BLaER1 treated with 17β-estradiol and CSF1 and Interleukin-3, amounts not matched to agents 10 nM and 100 nM (cell line): ENCODE results near the gene DNAJC5.
"Not testable (repeated sequence)": the region's sequence is repeated elsewhere in the genome, so short reads cannot be mapped to it uniquely, and the experiment has no call there.

ENCODE experiments used
- H3K27ac ChIP-seq, 11 experiments: shearing (Covaris generic); formaldehyde crosslinking; 2 replicates each; pipeline ENCODE4 v1.8.1; 2022
- H3K27me3 ChIP-seq, 11 experiments: shearing (Covaris generic); formaldehyde crosslinking; 2 replicates each; pipeline ENCODE4 v1.8.1; 2022
- H3K36me3 ChIP-seq, 11 experiments: shearing (Covaris generic); formaldehyde crosslinking; 2 replicates each; pipeline ENCODE4 v1.8.1; 2022
- H3K4me1 ChIP-seq, 10 experiments: shearing (Covaris generic); formaldehyde crosslinking; 2 replicates each; pipeline ENCODE4 v1.8.1; 2022
- H3K4me2 ChIP-seq, 11 experiments: shearing (Covaris generic); formaldehyde crosslinking; 2 replicates each; pipeline ENCODE4 v1.8.1; 2022
- H3K4me3 ChIP-seq, 10 experiments: shearing (Covaris generic); formaldehyde crosslinking; 2 replicates each; pipeline ENCODE4 v1.8.1; 2022
- H3K9ac ChIP-seq, 11 experiments: shearing (Covaris generic); formaldehyde crosslinking; 2 replicates each; pipeline ENCODE4 v1.8.1; 2022
- H3K9me3 ChIP-seq, 11 experiments: shearing (Covaris generic); formaldehyde crosslinking; replicated peaks in 1 of 11; 2 replicates each; pipeline ENCODE4 v1.8.1; 2022
- H4K20me1 ChIP-seq, 11 experiments: shearing (Covaris generic); formaldehyde crosslinking; 2 replicates each; pipeline ENCODE4 v1.8.1; 2022
- Cebpa-rat ChIP-seq, 11 experiments: shearing (Covaris generic); IDR thresholded peaks; 2 replicates each; pipeline ENCODE4 v1.8.1; 2022

Gene DNAJC5

GRCh38 chr20:63973160-63973479 is 78.2 kb downstream of the DNAJC5 start:
- H4K20me1 ChIP-seq = peaks cover 0 to 16% (median 0%) of the 10 kb centered on the region in 11 experiments; a peak in 5 of 22 replicates
- peaks cover 0 to 9% (median 2%) of the 10 kb centered on the region in 11 experiments; a peak in 14 of 22 replicates for H3K36me3 ChIP-seq
- no peak overlapping the region for H3K4me3 ChIP-seq
- peak overlapping the region in 6 of 11 experiments; percentile 48 to 94 (median 77); a peak in 8 of 22 replicates for H3K4me2 ChIP-seq
- H3K27me3 ChIP-seq = no peaks in the 10 kb centered on the region; a peak in 1 of 22 replicates
- no peak for TF ChIP-seq Cebpa-rat (IDR thresholded peaks at IDR 0.05)
- H3K9me3 ChIP-seq = peaks cover 0 to 4% (median 1%) of the 10 kb centered on the region in 11 experiments; a peak in 11 of 22 replicates
- H3K27ac ChIP-seq = no peak overlapping the region
- peak overlapping the region in 2 of 11 experiments; percentile 12 to 26; a peak in 1 of 22 replicates for H3K9ac ChIP-seq
- peaks cover 26 to 55% (median 46%) of the 10 kb centered on the region in 10 experiments for H3K4me1 ChIP-seq

DNA sequence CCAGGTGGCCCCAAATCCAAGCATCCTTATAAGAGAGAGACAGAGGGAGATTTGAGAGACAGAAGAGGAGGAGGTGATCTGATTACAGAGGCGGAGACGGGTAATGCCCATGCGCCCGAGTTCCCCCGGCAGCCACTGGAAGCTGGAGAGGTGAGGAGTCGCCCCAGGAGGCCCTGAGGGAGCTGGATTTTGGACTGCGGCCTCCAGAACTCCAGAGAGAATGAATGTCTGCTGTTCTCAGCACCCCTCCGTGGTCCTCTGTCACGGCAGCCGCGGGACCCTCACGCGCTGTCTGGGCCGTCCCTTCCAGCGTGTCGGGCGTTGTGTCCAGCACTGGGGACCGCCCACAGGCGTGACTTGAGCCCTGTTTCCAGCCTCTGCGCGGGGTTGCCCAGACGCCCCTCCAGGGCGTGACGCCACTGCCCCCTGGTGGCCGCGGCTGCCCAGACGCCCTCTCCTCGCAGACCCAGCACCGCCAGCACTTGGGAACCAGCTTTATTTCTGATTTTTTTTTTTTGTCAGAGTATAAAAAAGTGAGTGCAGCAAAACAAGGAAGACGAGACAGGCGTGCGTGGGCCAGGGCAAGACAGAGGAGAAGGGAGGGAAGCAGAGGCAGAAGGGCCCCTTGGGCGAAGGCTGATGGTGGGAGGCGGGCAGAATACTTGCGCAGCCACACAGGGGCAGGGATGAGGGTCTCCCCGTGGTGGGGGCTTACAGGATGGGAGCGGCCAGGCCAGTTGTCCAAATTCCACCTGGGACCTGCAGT is 78.9 kb downstream of the DNAJC5 start:
- no peaks in the 10 kb centered on the region for H3K9me3 ChIP-seq
- H3K36me3 ChIP-seq = peaks cover 0 to 7% (median 0%) of the 10 kb centered on the region in 11 experiments; a peak in 2 of 22 replicates
- peak overlapping the region; percentile 48 to 94 (median 67) for H3K4me2 ChIP-seq
- H3K27ac ChIP-seq = no peak overlapping the region
- no peaks in the 10 kb centered on the region; a peak in 1 of 22 replicates for H3K27me3 ChIP-seq
- H4K20me1 ChIP-seq = peaks cover 0 to 23% (median 0%) of the 10 kb centered on the region in 11 experiments; a peak in 5 of 22 replicates
- TF ChIP-seq Cebpa-rat (IDR thresholded peaks at IDR 0.05) = no peak
- H3K4me3 ChIP-seq = peak overlapping the region in 5 of 10 experiments; percentile 16 to 60 (median 40); a peak in 7 of 20 replicates
- peak overlapping the region in 8 of 11 experiments; percentile 13 to 60 (median 33); a peak in 8 of 22 replicates for H3K9ac ChIP-seq
- H3K4me1 ChIP-seq = peaks cover 27 to 55% (median 46%) of the 10 kb centered on the region in 10 experiments

- no peak for TF ChIP-seq Cebpa-rat (IDR thresholded peaks at IDR 0.05)
- Histone ChIP-seq H3K27me3 (no peaks in the 10 kb centered on the region; a peak in 1 of 22 replicates), H4K20me1 (peaks cover 0 to 23% (median 0%) of the 10 kb centered on the region in 11 experiments; a peak in 5 of 22 replicates), H3K4me3 (no peak overlapping the region), H3K9ac (peak overlapping the region in 4 of 11 experiments; percentile 13 to 27 (median 21); a peak in 2 of 22 replicates), H3K4me1 (peaks cover 25 to 58% (median 46%) of the 10 kb centered on the region in 10 experiments), H3K27ac (no peak overlapping the region), H3K9me3 (no peaks in the 10 kb centered on the region), H3K4me2 (peak overlapping the region in 10 of 11 experiments; percentile 48 to 94 (median 72); a peak in 12 of 22 replicates), H3K36me3 (peaks cover 0 to 7% (median 0%) of the 10 kb centered on the region in 11 experiments; a peak in 2 of 22 replicates)
Observed at GRCh38 chr20:63974402-63975200, 79.7 kb downstream of the DNAJC5 start.

- Histone ChIP-seq H4K20me1 (peaks cover 0 to 23% (median 0%) of the 10 kb centered on the region in 11 experiments; a peak in 5 of 22 replicates), H3K4me1 (peaks cover 32 to 63% (median 53%) of the 10 kb centered on the region in 10 experiments)
- H3K4me3 ChIP-seq, H3K36me3 ChIP-seq, H3K27ac ChIP-seq, H3K9ac ChIP-seq, H3K4me2 ChIP-seq, H3K9me3 ChIP-seq, H3K27me3 ChIP-seq: not testable (repeated sequence)
Observed at GRCh38 chr20:63976511-63976910, 81.6 kb downstream of the DNAJC5 start.

DNA sequence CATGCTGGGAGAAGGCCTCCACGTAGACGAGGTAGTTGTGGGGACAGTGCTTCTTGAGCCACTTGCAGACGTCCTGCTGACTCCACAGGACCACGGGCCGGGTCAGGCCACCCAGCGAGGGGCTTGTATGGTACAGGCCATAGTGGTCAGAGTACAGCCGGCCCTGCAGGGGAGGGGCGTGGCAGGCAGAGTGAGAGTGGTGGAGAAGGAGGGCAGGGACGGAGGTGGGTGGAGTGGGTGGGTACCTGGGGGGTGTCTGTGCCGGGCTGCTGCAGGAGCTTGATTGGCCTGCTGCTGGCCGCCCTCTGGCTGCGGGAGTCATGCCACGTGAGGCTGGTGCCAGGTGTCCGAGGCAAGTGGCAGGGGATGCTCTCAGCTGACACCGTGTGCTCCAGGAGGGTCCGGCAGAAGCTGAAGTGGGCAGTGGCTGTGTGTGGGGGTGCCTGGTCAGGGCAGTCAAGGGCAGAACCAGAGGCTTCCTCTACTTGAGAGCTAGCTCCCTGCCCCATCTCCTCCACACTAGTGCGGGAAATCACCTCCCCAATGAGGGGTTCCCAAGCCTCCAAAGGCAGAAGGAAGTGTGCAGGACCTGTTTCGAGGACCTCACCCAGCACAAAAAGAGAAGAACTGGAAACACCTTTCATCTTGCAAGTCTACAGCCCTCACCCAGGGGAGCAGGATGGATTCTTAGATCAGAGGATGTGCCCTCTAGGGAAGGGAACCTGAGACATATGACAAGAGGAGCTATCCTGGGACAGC is 82.2 kb downstream of the DNAJC5 start:
- Histone ChIP-seq H3K27ac (no peak overlapping the region), H3K9ac (peak overlapping the region in 4 of 11 experiments; percentile 3 to 85 (median 45); a peak in 2 of 22 replicates), H3K36me3 (peaks cover 0 to 7% (median 0%) of the 10 kb centered on the region in 11 experiments; a peak in 2 of 22 replicates), H3K4me3 (no peak overlapping the region), H3K27me3 (no peaks in the 10 kb centered on the region), H3K9me3 (no peaks in the 10 kb centered on the region), H3K4me2 (peak overlapping the region; percentile 97 to 100 (median 100); a peak in 21 of 22 replicates), H3K4me1 (peaks cover 38 to 65% (median 56%) of the 10 kb centered on the region in 10 experiments), H4K20me1 (peaks cover 0 to 28% (median 5%) of the 10 kb centered on the region in 11 experiments; a peak in 14 of 22 replicates)
- no peak for TF ChIP-seq Cebpa-rat (IDR thresholded peaks at IDR 0.05)

GRCh38 chr20:63977739-63978276 is 82.9 kb downstream of the DNAJC5 start:
- Histone ChIP-seq H3K27ac (peak overlapping the region in 3 of 11 experiments; percentile 76 to 87 (median 78); a peak in 4 of 22 replicates), H3K4me3 (peak overlapping the region in 8 of 10 experiments; percentile 60 to 94 (median 84); a peak in 12 of 20 replicates)

GRCh38 chr20:63978319-63979228 is 83.6 kb downstream of the DNAJC5 start:
- Histone ChIP-seq H3K9ac (peak overlapping the region; percentile 76 to 85 (median 82); a peak in 21 of 22 replicates), H4K20me1 (peaks cover 0 to 43% (median 19%) of the 10 kb centered on the region in 11 experiments; a peak in 17 of 22 replicates), H3K4me3 (peak overlapping the region; percentile 60 to 94 (median 86)), H3K27ac (peak overlapping the region in 9 of 11 experiments; percentile 38 to 87 (median 78); a peak in 14 of 22 replicates), H3K9me3 (no peaks in the 10 kb centered on the region), H3K4me2 (peak overlapping the region; percentile 97 to 100 (median 100)), H3K36me3 (peaks cover 10 to 19% (median 13%) of the 10 kb centered on the region in 11 experiments), H3K4me1 (peaks cover 48 to 65% (median 61%) of the 10 kb centered on the region in 10 experiments), H3K27me3 (no peaks in the 10 kb centered on the region)
- TF ChIP-seq Cebpa-rat (IDR thresholded peaks at IDR 0.05) = no peak

More at GRCh38 chr20:63977739-63978276, 82.9 kb downstream of the DNAJC5 start:
- peaks cover 3 to 11% (median 5%) of the 10 kb centered on the region in 11 experiments for H3K36me3 ChIP-seq
- H3K4me2 ChIP-seq = peak overlapping the region; percentile 97 to 100 (median 100)
- H4K20me1 ChIP-seq = peaks cover 0 to 35% (median 11%) of the 10 kb centered on the region in 11 experiments; a peak in 17 of 22 replicates
- H3K9ac ChIP-seq = peak overlapping the region in 6 of 11 experiments; percentile 7 to 85 (median 80); a peak in 7 of 22 replicates
- H3K9me3 ChIP-seq = no peaks in the 10 kb centered on the region
- no peaks in the 10 kb centered on the region for H3K27me3 ChIP-seq
- TF ChIP-seq Cebpa-rat (IDR thresholded peaks at IDR 0.05) = no peak
- peaks cover 45 to 67% (median 60%) of the 10 kb centered on the region in 10 experiments for H3K4me1 ChIP-seq
